GM18861 (cell line): ENCODE results near the gene TNIK.
A peak's percentile ranks its signal among the peaks of the same experiment; 100 is the strongest.

Experiments used
- ATAC-seq: cut with Tn5 transposase; IDR thresholded peaks from one replicate; pipeline ENCODE4 v1.9.1; 2021; ENCODE audit not compliant: unreplicated experiment

The TNIK gene

GRCh38 chr3:171459942-171460724, at the start of gene TNIK:
TNIK (minus strand) TSS chr3:171460405; CDS start chr3:171460063, 342 bp downstream.
- peak; percentile 45 for ATAC-seq

GRCh38 chr3:171508676-171509075, 48.5 kb upstream of the TNIK start:
- no peak for ATAC-seq

DNA sequence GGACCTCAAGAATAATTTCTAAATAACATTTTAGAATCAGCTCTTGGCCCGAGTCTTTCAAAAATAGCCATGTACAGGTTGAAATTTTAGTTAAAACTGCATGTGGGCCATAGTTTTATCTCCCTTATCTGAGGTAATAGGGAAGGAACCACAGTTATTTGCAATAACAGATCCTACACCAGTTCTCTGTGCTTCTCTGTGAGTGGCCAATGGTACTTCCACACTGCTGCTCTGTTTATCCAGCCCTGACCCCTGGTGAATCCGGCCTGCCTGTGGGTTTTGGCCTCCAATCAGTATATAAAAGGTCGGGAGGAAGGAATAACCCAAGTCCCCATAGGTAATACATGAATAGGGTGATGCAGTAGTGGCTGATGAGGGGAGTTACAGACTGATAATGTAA, 48.0 kb upstream of the TNIK start:
- no peak for ATAC-seq

DNA sequence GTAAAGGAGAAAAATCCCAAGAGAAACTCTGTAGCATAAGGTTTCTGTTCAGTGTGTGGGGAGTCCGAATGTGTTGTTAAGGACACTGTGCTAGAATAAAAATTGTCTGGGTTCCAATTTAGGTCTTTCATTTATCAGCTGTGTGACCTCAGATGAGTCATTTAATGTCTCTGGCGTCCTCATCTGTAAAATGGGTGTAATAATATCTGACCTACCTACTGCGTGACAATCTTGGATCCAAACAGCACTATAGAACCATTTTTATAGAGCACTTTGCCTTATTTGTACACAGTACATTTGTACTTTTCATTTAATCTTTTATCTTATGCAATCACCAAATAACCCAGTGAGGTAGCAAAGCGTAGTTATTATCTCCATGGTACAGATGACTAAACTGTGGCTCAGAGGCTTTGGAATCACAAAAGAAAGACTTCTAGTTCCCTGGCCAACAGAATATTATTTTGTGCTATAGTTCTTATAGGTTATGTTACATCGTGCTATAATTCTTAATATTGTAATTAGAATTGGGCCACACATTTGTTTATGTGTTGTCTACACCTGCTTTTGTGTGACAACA, 46.6 kb upstream of the TNIK start:
- no peak for ATAC-seq

GRCh38 chr3:171505822-171506333, 45.7 kb upstream of the TNIK start:
- no peak for ATAC-seq

- ATAC-seq: no peak
These were observed 44.2 kb upstream of the TNIK start for GRCh38 chr3:171504376-171504775.

DNA sequence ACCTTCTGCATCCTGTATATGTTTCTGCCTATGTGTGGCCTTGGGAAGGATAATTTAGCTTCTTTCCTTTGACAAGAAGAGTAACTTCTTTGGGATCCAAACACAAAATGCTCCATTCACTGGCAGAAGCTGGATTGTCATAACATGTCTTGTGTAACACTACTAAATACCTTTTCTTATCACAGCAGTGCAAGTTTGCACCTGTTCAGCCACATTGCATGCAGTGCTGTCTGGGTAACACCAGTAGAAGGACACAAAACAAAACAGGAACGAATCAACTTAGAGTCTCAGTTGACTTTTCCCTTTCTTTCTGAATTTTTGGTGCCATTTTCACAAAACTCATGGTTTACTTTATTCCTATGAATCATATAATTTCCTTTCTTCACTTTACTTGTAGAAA, 43.6 kb upstream of the TNIK start:
- no peak for ATAC-seq

GRCh38 chr3:171498921-171499320, 38.7 kb upstream of the TNIK start:
- ATAC-seq: no peak

- no peak for ATAC-seq
These were observed 37.3 kb upstream of the TNIK start for GRCh38 chr3:171497468-171497867.

DNA sequence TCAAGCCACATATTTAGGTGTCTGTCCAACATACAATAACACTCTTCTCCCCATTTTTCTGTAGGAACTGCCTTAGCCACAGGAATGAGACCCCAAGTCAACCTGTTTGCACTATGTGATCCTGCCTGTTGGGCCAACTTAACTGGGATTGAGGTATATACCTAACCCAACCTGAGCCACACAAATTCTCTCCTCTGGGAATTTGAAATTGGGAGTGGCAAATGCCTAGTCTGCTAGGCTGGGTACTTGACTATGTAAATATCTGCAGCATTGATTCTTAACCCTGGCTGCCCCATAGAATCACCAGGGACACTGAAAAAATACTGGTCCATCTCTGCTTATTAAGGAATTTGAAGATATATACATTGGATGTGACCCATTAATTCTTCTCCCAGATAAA, 35.2 kb upstream of the TNIK start:
- no peak for ATAC-seq

GRCh38 chr3:171494457-171495109, 34.4 kb upstream of the TNIK start:
- no peak for ATAC-seq

- no peak for ATAC-seq
These were observed 31.2 kb upstream of the TNIK start for GRCh38 chr3:171491361-171491760.

- no peak for ATAC-seq
These were observed 30.7 kb upstream of the TNIK start for GRCh38 chr3:171490901-171491300.

DNA sequence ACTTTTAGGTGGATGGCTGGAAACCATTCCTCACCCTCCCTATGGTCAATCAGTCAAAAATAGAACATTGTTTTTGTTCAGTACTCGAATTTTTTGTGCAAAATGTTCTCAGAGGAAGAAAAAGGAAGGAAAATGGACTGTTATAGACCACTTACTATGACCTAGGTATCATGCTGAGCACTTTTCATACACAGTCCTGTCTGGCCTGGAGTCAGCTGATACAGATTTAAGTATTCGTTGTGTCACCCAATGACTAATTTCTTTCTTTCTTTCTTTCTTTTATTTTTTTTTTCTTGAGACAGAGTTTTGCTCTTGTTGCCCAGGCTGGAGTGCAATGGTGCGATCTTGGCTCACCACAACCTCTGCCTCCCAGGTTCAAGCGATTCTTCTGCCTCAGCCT, 29.1 kb upstream of the TNIK start:
- ATAC-seq: no peak

DNA sequence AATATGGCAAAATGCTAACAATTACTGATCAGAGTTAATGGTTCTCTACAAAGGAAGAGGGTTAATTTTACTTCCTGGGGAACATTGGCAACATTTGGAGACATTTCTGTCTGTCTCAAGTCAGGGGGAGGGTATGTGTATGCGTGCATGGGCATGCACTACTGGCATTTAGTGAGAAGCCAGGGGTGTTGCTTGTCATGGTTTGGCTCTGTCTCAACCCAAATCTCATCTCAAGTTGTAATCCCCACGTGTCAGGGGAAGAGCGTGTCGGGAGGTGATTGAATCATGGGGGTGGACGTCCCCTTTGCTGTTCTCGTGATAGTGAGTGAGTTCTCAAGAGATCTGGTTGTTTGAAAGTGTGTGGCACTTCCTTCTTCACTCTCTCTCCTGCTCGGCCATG, 28.3 kb upstream of the TNIK start:
- no peak for ATAC-seq

- ATAC-seq: no peak
These were observed 27.2 kb upstream of the TNIK start for GRCh38 chr3:171487382-171487781.

DNA sequence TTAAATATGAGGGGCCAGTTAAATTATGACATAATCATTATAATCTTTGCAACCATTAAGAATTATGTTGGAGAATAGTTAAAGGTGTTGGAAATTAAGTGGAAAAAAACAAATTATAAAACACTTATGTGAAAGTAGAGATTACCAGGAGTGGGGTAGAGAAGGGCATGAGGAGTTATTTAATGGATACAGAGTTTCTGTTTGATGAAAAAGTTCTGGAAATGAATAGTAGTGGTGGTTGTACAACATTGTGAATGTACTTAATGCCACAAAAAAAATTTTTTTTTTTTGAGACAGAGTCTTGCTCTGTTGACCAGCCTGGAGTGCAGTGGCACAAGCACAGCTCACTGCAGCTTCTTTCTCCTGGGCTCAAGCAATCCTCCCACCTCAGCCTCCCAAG, 25.1 kb upstream of the TNIK start:
- no peak for ATAC-seq

DNA sequence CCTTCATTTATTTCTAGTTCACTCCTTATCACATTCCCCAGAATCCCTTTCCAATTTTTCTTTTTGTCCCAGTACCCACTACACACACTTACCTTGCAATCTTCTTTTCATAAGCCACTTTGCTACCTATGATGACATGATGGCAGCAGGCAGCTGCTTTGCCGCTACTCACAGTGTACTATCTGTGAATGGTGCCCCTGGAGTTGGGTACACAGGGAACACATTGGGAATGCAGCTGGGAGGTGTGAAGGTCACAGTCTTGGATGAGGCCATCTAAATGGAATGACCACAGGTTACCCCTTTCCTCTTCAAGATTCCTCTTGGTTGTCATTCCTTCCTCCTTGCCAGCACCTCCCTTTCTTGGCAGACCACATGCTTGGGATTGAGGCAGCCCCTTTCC, 20.8 kb upstream of the TNIK start:
- no peak for ATAC-seq

GRCh38 chr3:171480526-171480925, 20.3 kb upstream of the TNIK start:
- ATAC-seq: peak; percentile 88

DNA sequence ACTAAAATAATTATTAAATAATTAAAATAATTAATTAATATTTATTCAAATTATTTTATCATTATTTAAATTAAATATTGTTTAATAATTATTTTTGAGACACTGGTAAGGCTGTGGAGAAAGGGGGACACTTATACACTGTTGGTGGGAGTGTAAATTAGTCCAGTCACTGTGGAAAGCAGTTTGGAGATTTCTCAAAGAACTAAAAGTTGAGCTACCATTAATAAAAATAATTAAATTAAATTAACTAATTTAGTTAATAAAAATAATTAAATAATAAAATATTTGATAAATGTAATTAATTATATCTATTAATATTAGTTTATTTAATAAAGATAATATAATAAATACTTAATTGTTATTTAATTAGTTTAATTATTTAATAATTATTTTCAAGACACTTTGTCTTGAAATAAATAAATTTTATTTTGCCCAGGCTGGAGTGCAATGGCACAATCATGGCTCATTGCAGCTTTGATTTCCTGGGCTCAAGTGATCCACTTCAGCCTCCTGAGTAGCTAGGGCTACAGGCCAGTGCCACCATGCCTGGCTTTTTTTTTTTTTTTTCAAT, 16.4 kb upstream of the TNIK start:
- ATAC-seq: no peak

GRCh38 chr3:171472552-171472951, 12.3 kb upstream of the TNIK start:
- no peak for ATAC-seq

DNA sequence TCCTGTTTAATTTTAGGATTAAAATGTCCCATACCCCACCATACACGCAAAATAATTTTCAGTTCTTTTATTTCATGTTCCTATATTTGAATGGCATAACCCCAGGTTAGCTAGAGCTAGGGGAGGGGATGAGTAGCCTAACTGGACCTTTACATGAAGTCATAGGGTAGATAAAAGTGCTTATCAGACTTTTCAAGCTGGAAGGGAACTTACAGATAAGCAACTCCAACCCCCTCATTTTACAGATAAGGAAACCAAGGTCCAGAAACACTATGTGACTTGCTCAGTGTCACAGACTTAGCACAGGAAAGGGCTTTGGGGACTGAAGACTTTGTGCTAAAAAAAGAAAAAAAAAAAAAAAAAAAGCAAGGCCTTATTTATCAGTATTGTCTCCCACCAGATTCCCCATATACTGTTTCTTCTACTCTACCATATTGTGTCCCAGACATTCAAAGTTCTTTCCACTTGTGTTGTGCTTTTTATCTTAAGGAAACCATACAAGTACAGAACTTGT, 10.6 kb upstream of the TNIK start:
- no peak for ATAC-seq
